ENCODE data around the gene TEX53. TPM values are rescaled to one million over a fixed set of nuclear protein-coding genes. Genes with fewer than 3 reads are reported as not detected.

Gene TEX53
- total and polyA plus RNA-seq, 2 donors (not counting 1 experiment from before 2014, with no cell fraction given), result not detected

DNA sequence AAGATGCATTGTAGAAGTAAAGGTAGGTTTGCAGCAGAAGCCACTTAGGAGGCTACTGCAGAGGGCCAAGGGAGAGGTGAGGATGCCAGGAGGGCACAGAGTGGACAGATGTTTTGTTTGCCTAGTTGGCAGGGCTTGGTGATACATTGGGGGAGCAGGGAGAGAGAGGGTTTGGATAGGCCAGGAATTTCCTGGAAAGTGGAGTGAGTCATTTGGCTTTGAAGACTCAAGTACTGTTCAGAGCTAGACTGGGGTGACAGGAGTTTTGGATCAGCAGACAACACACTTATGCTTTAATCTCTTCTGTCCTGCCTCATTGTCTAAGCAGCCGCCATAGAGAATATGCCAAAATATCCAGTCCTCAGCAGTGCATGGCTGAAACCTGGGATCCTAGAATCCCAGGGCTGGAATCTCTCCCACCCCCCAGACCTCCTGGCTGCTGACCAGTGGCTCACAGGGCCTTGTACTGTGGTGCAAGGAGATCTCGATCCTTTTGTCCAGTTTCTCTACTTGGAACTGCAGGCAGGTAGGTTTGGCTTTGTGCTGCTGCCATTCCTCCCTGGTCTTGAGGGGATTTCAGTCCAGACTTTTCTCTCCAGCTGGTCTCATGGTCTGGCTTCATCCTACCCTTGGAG is 35.5 kb downstream of the TEX53 start:
- H3K4me1 Mint-ChIP-seq, result peaks cover 34% of the 10 kb centered on the region

More for the DNA sequence above, 35.5 kb downstream of the TEX53 start:
- ATAC-seq (ENCODE audit: low read depth), result no peak
- H3K4me3 Mint-ChIP-seq, result no peak overlapping the region
- no peaks in the 10 kb centered on the region for H3K9me3 Mint-ChIP-seq (ENCODE audit: insufficient read depth)
- no peak for DNase-seq
- H3K27ac ChIP-seq (ENCODE audit: low read length in 2 of 2), result no peak overlapping the region
- no peak overlapping the region for H3K4me3 ChIP-seq (ENCODE audit: control extremely low read depth in 1 of 5, extremely low read depth in 1 of 5, insufficient read depth in 1 of 5, low read depth in 2 of 5, low read length in 4 of 5)
- 100% methylated on average over 2 of the region's 2 CpGs for WGBS (ENCODE audit: insufficient coverage)
- peaks cover 0 to 4% (median 0%) of the 10 kb centered on the region in 3 donors for H3K9me3 ChIP-seq (ENCODE audit: control extremely low read depth in 1 of 3, control insufficient read depth in 2 of 3, insufficient read depth in 1 of 3, low read length in 2 of 3)
- H4K20me1 ChIP-seq (ENCODE audit: control insufficient read depth, insufficient read depth, low read length, poor library complexity, severe bottlenecking), result peaks cover 7% of the 10 kb centered on the region
- peaks cover 0 to 58% of the 10 kb centered on the region in 2 experiments for H3K36me3 ChIP-seq (replicated peaks in 1 of 2; ENCODE audit: control extremely low read depth in 1 of 2, control insufficient read depth in 1 of 2, extremely low read depth in 1 of 2, insufficient read depth in 2 of 2, low read length in 1 of 2)
- peaks cover 77% of the 10 kb centered on the region for H3K79me2 ChIP-seq (ENCODE audit: control insufficient read depth, insufficient read depth, low read length)
- peaks cover 31 to 44% of the 10 kb centered on the region in 2 donors for H3K4me1 ChIP-seq (ENCODE audit: control insufficient read depth in 2 of 2, insufficient read depth in 2 of 2, low read length in 2 of 2)
- no peaks in the 10 kb centered on the region for H3K27me3 ChIP-seq (replicated peaks in 1 of 4; ENCODE audit: control extremely low read depth in 1 of 4, control insufficient read depth in 3 of 4, insufficient read depth in 4 of 4, low read length in 3 of 4)
- CTCF ChIA-PET, result interaction anchor here (1.0 to 8.8 kb wide), 4 partner anchors 29 to 40 kb away, joined by 3 to 76 read pairs (median 4); partner anchors contain the start of gene ATP6V1G1
- intact Hi-C loops (cut with micrococcal nuclease), result no loop called here
- POLR2A ChIA-PET, result interaction anchor here (0.6 kb wide), 1 partner anchor 10 kb away, joined by 4 read pairs; no protein-coding TSS in a partner anchor
- no peaks in the 10 kb centered on the region for H3K27me3 Mint-ChIP-seq
- TF ChIP-seq CTCF (IDR thresholded peaks at IDR 0.05), result no peak
- TF ChIP-seq EZH2 (IDR thresholded peaks at IDR 0.05; ENCODE audit: borderline replicate concordance, insufficient read depth, low read depth, low read length, poor library complexity, severe bottlenecking), result no peak
- no peak overlapping the region for H3K4me2 ChIP-seq (replicated peaks; ENCODE audit: low read depth, low read length, poor library complexity, severe bottlenecking)
- no peak overlapping the region for H3K9ac ChIP-seq (ENCODE audit: low read length)
- H3K27ac Mint-ChIP-seq, result peak overlapping the region; percentile 78
- no peak overlapping the region for H2AFZ ChIP-seq (ENCODE audit: insufficient read depth, low read depth, low read length, poor library complexity, severe bottlenecking)
